Trophoblast cell (in vitro differentiated cells and primary cell): ENCODE results near the gene AKAP6.

Source experiments
- DNase-seq, 2 donors: peaks; one replicate each; pipeline ENCODE4 v3.0.0-alpha.2; 2016
- H2AFZ ChIP-seq: 2 replicates; pipeline ENCODE4 v1.6.1; 2013; ENCODE audit warnings: low read length, moderate library complexity, mild to moderate bottlenecking; ENCODE audit not compliant: insufficient read depth, poor library complexity
- H2AK5ac ChIP-seq: 2 replicates; pipeline ENCODE4 v1.6.1; 2013; ENCODE audit warnings: mild to moderate bottlenecking, low read length
- H2BK120ac ChIP-seq: 2 replicates; pipeline ENCODE4 v1.6.1; 2013; ENCODE audit warnings: low read length, mild to moderate bottlenecking, moderate library complexity; ENCODE audit not compliant: insufficient read depth, poor library complexity
- H2BK12ac ChIP-seq: 2 replicates; pipeline ENCODE4 v1.6.1; 2013; ENCODE audit warnings: mild to moderate bottlenecking, low read length, moderate library complexity
- H2BK5ac ChIP-seq: 2 replicates; pipeline ENCODE4 v1.6.1; 2013; ENCODE audit warnings: low read length, low read depth, moderate library complexity, mild to moderate bottlenecking; ENCODE audit not compliant: poor library complexity
- H3K14ac ChIP-seq: 2 replicates; pipeline ENCODE4 v1.6.1; 2013; ENCODE audit warnings: mild to moderate bottlenecking, low read length
- H3K18ac ChIP-seq: 2 replicates; pipeline ENCODE4 v1.6.1; 2013; ENCODE audit warnings: mild to moderate bottlenecking, low read length
- H3K23ac ChIP-seq: 2 replicates; pipeline ENCODE4 v1.6.1; 2013; ENCODE audit warnings: low read length
- H3K27ac ChIP-seq: 2 replicates; pipeline ENCODE4 v1.5.1; 2013; ENCODE audit warnings: low read depth, mild to moderate bottlenecking, inconsistent platforms, low read length, moderate library complexity
- H3K27me3 ChIP-seq: 2 replicates; pipeline ENCODE4 v1.6.1; 2013; ENCODE audit warnings: inconsistent platforms, mild to moderate bottlenecking, low read length, moderate library complexity; ENCODE audit not compliant: insufficient read depth
- H3K36me3 ChIP-seq, 2 experiments: 1 replicate in 1 of 2; 2 replicates in 1 of 2; pipeline ENCODE4 v1.6.1; 2013; ENCODE audit warnings: low read length in 2 of 2, mild to moderate bottlenecking in 2 of 2, moderate library complexity in 1 of 2; ENCODE audit not compliant: insufficient read depth in 2 of 2, control insufficient read depth in 1 of 2
- H3K4ac ChIP-seq: 2 replicates; pipeline ENCODE4 v1.6.1; 2013; ENCODE audit warnings: low read depth, mild to moderate bottlenecking, low read length, moderate library complexity
- H3K4me1 ChIP-seq, 2 experiments: 1 replicate in 1 of 2; 2 replicates in 1 of 2; pipeline ENCODE4 v1.6.1; 2013; ENCODE audit warnings: low read length in 2 of 2, mild to moderate bottlenecking in 2 of 2, moderate library complexity in 1 of 2; ENCODE audit not compliant: insufficient read depth in 2 of 2, control insufficient read depth in 1 of 2
- H3K4me2 ChIP-seq: 2 replicates; pipeline ENCODE4 v1.6.1; 2013; ENCODE audit warnings: inconsistent platforms, mild to moderate bottlenecking, low read length, moderate library complexity
- H3K4me3 ChIP-seq: 2 replicates; pipeline ENCODE4 v1.5.1; 2013; ENCODE audit warnings: mild to moderate bottlenecking, low read depth, low read length, inconsistent platforms
- H3K79me1 ChIP-seq: one replicate; pipeline ENCODE4 v1.6.1; 2013; ENCODE audit warnings: low read length
- H3K79me2 ChIP-seq: 2 replicates; pipeline ENCODE4 v1.6.1; 2013; ENCODE audit warnings: low read length, mild to moderate bottlenecking; ENCODE audit not compliant: control insufficient read depth, insufficient read depth, poor library complexity
- H3K9ac ChIP-seq: 2 replicates; pipeline ENCODE4 v1.6.1; 2013; ENCODE audit warnings: mild to moderate bottlenecking, low read length
- H3K9me3 ChIP-seq: 2 replicates; pipeline ENCODE4 v1.6.1; 2013; ENCODE audit warnings: low read depth, mild to moderate bottlenecking, control low read depth, inconsistent platforms, low read length; ENCODE audit not compliant: insufficient read depth
- H4K12ac ChIP-seq: 2 replicates; pipeline ENCODE4 v1.6.1; 2013; ENCODE audit warnings: low read depth, mild to moderate bottlenecking, low read length, moderate library complexity
- H4K8ac ChIP-seq: 2 replicates; pipeline ENCODE4 v1.6.1; 2013; ENCODE audit warnings: low read depth, mild to moderate bottlenecking, low read length, moderate library complexity
- H4K91ac ChIP-seq: one replicate; pipeline ENCODE4 v1.6.1; 2013; ENCODE audit warnings: low read depth, mild to moderate bottlenecking, low read length, moderate library complexity
- WGBS: extraction: QIAGEN DNeasy Blood & Tissue Kit; methylation state at CpG from one replicate; pipeline ENCODE4 v1.1.7; 2013; ENCODE audit warnings: missing lambda C conversion rate; ENCODE audit not compliant: insufficient read length, insufficient coverage; ENCODE audit errors: extremely low coverage; 5-methylcytosine and 5-hydroxymethylcytosine counted together

Gene AKAP6

GRCh38 chr14:32408018-32408417, 78.9 kb downstream of the AKAP6 start:
- no peaks in the 10 kb centered on the region for H3K27me3 ChIP-seq
- H3K4me2 ChIP-seq, result no peak overlapping the region
- no peak overlapping the region for H3K27ac ChIP-seq
- no peak for DNase-seq
- H3K9me3 ChIP-seq, result no peaks in the 10 kb centered on the region
- no CpG with 5 or more reads among the region's 3 CpGs for WGBS
- H2BK12ac ChIP-seq, result no peak overlapping the region
- H3K14ac ChIP-seq, result no peak overlapping the region
- H4K91ac ChIP-seq, result no peak overlapping the region
- no peak overlapping the region for H3K9ac ChIP-seq
- no peaks in the 10 kb centered on the region for H3K79me1 ChIP-seq
- no peak overlapping the region for H2AK5ac ChIP-seq
- no peak overlapping the region for H2AFZ ChIP-seq
- H3K18ac ChIP-seq, result no peak overlapping the region
- H2BK120ac ChIP-seq, result no peak overlapping the region
- H3K23ac ChIP-seq, result no peak overlapping the region
- no peaks in the 10 kb centered on the region for H3K79me2 ChIP-seq
- no peak overlapping the region for H3K4ac ChIP-seq
- H3K4me1 ChIP-seq, result peaks cover 3 to 4% of the 10 kb centered on the region in 2 experiments
- no peaks in the 10 kb centered on the region for H3K36me3 ChIP-seq
- no peak overlapping the region for H3K4me3 ChIP-seq
- H2BK5ac ChIP-seq, result no peak overlapping the region
- H4K12ac ChIP-seq, result no peak overlapping the region
- no peak overlapping the region for H4K8ac ChIP-seq

- H3K4me3 ChIP-seq, result no peak overlapping the region
- no peak overlapping the region for H4K8ac ChIP-seq
- H3K9me3 ChIP-seq, result no peaks in the 10 kb centered on the region
- no peak overlapping the region for H3K9ac ChIP-seq
- no peak overlapping the region for H4K91ac ChIP-seq
- H4K12ac ChIP-seq, result no peak overlapping the region
- H3K79me1 ChIP-seq, result no peaks in the 10 kb centered on the region
- H3K79me2 ChIP-seq, result no peaks in the 10 kb centered on the region
- no CpG with 5 or more reads among the region's 1 CpG for WGBS
- no peak overlapping the region for H2AFZ ChIP-seq
- H3K23ac ChIP-seq, result no peak overlapping the region
- no peaks in the 10 kb centered on the region for H3K36me3 ChIP-seq
- no peak overlapping the region for H2BK12ac ChIP-seq
- no peak overlapping the region for H3K27ac ChIP-seq
- H2AK5ac ChIP-seq, result no peak overlapping the region
- H3K4me1 ChIP-seq, result no peaks in the 10 kb centered on the region
- H3K27me3 ChIP-seq, result no peaks in the 10 kb centered on the region
- no peak overlapping the region for H3K4me2 ChIP-seq
- no peak overlapping the region for H3K4ac ChIP-seq
- no peak overlapping the region for H2BK120ac ChIP-seq
- no peak overlapping the region for H2BK5ac ChIP-seq
- no peak for DNase-seq
- H3K18ac ChIP-seq, result no peak overlapping the region
- H3K14ac ChIP-seq, result no peak overlapping the region
Observed at GRCh38 chr14:32412103-32412502, 83.0 kb downstream of the AKAP6 start.

- Histone ChIP-seq H3K4me1 (no peaks in the 10 kb centered on the region), H2BK120ac (no peak overlapping the region), H2BK5ac (no peak overlapping the region), H4K8ac (no peak overlapping the region), H2AFZ (no peak overlapping the region), H3K27me3 (no peaks in the 10 kb centered on the region), H3K9ac (no peak overlapping the region), H3K18ac (no peak overlapping the region), H3K23ac (no peak overlapping the region), H4K91ac (no peak overlapping the region), H2AK5ac (no peak overlapping the region), H3K4ac (no peak overlapping the region), H3K27ac (no peak overlapping the region), H4K12ac (no peak overlapping the region), H3K4me2 (no peak overlapping the region), H3K9me3 (no peaks in the 10 kb centered on the region), H3K14ac (no peak overlapping the region), H3K4me3 (no peak overlapping the region), H2BK12ac (no peak overlapping the region), H3K36me3 (no peaks in the 10 kb centered on the region), H3K79me1 (no peaks in the 10 kb centered on the region), H3K79me2 (no peaks in the 10 kb centered on the region)
- no peak for DNase-seq
- no CpG with 5 or more reads among the region's 2 CpGs for WGBS
Observed at GRCh38 chr14:32412532-32412931, 83.4 kb downstream of the AKAP6 start.

- Histone ChIP-seq H3K14ac (no peak overlapping the region), H2AFZ (no peak overlapping the region), H3K36me3 (no peaks in the 10 kb centered on the region), H4K91ac (no peak overlapping the region), H3K79me2 (no peaks in the 10 kb centered on the region), H3K27me3 (no peaks in the 10 kb centered on the region), H3K79me1 (no peaks in the 10 kb centered on the region), H4K12ac (no peak overlapping the region), H3K4me1 (no peaks in the 10 kb centered on the region), H3K4me2 (no peak overlapping the region), H3K4me3 (no peak overlapping the region), H3K27ac (no peak overlapping the region), H3K4ac (no peak overlapping the region), H2BK5ac (no peak overlapping the region), H3K9me3 (no peaks in the 10 kb centered on the region), H2BK120ac (no peak overlapping the region), H3K9ac (no peak overlapping the region), H3K23ac (no peak overlapping the region), H2BK12ac (no peak overlapping the region), H2AK5ac (no peak overlapping the region), H4K8ac (no peak overlapping the region), H3K18ac (no peak overlapping the region)
- no CpG with 5 or more reads among the region's 4 CpGs for WGBS
- peak in 1 of 2 donors; percentile 18 for DNase-seq
Observed at GRCh38 chr14:32413967-32414640, 85.0 kb downstream of the AKAP6 start.
